KG1 (cell line): Measurements from ENCODE around the gene NEK9.
"Not testable (repeated sequence)": the region's sequence is repeated elsewhere in the genome, so short reads cannot be mapped to it uniquely, and the experiment has no call there.

Experiments
- DNase-seq: peaks from one replicate; lab custom pipeline; 2025; lab: John Stamatoyannopoulos, UW

Gene NEK9

DNA sequence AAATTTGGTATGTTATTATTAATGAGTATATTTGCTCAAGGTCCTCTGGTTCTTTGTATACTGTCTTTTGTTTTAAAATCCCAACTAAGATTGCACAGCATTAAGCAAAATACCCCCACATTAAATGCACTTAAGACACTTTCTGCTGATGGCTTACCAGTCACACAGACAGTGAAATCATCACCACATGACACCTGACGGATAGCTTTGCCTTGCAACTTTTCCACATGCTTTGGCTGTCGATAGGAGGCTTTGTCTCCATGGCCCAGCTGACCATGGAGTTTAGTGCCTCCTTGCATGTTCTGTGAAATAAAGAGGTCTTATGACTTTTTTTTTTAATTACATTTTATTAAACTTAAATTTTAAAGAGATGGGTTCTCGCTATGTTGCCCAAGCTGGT lies 19.7 kb downstream of the NEK9 start:
- no peak for DNase-seq

DNA sequence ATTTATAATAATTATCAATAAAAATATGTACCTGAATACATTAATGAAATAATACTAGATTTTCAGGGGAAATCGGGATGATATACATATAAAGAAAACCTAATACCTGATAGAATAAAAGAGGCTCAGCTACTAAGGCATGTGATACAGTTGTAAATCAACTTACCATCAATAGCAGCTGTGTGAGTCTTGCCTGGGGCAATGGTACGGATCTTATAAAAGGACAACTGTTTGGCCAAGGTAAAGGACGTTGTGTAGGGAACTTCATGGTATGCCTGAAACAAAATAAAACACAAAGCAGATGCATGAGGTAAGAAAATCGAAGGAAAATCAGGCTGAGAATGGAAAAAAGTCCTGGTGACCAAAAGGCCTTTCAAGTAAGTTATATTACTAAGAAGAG lies 25.4 kb downstream of the NEK9 start:
- DNase-seq, result no peak

DNA sequence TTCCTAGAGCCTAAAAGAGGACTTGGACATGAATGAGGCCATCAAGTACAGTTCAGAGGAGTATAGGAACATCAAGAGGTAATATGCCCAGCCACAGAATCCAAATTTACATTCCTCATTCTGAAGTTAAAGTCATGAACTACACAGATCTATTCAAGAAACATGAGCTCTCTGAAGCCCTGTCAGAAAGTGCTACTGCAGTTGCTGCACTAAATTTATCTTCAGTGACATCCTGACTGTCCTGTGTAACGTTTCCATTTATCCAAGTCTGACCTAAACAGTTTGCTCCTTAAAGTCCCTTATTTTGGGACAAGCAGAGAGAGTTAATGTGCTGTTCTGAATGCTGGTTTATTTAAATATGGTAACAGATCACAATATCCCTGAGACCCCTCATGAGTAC lies 28.2 kb downstream of the NEK9 start:
- no peak for DNase-seq

DNA sequence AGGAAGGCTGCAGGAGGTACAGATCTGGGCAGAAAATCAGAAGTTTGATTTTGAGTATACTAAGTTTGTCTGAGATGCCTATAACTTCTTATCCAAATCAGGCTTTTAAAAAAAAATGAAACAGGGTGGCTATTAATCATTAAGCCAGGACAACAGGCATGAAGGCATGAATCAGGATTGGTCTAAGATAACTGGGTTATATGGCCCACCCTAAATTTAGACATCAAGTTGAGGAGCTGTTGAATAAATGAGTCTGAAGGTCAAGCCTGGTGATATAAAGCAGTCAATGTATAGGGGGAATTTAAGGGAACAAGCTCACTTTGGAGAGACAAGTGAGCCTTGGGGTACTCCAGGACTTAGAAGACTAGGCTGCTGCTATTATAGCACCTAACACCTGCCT lies 28.6 kb downstream of the NEK9 start:
- DNase-seq, result no peak

DNA sequence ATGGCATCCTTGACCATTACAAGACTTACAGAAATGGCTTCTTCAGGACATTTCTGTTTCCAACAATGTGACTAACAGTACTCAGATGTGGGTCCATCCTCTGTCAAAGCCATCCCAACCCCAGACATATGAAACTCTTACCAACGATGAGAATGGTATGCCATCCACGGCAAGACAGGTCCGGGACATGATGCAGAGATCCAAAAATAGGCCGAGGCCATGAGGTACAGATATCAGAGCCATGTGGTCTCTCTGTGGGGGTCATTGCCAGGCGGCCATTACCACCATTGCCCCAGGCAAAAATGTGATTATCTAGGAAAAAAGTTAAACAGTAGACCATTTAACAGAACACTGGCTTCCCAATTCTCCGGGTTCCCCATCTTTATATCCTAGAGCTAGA lies 29.9 kb downstream of the NEK9 start:
- no peak for DNase-seq

DNA sequence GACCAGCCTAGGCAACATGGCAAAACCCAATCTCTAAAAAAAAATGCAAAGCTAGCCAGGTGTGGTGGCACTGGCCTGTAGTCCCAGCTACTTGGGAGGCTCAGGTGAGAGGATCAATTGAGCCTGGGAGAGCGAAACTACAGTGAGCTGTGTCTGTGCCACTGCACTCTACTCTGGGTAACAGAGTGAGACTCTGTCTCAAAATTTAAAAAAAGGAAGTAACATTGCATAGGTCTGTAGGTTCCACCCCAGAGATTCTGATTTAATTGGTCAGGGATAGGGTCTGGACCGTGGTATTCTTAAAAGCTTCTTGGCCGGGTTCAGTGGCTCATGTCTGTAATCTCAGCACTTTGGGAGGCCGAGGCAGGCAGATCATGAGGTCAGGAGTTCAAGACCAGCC lies 31.2 kb downstream of the NEK9 start:
- DNase-seq, result no peak

DNA sequence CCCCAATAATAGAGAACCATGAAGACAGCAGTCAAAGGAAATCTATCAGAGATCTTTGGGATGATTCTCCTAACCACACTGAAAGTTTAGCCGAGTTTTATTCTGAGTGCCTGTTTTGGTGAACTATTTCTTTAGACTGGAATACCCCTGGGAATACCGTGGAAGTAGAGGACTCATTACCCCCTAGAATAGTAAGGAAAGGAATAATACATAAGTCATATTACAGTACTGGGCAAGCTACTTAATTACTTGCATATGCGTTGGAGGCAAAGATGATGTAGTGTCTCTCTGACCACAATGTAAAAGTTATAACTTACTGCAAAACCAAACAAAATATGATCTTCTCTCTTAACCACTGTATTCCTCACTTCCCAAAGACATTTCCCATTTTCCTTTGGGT lies 32.0 kb downstream of the NEK9 start:
- no peak for DNase-seq

DNA sequence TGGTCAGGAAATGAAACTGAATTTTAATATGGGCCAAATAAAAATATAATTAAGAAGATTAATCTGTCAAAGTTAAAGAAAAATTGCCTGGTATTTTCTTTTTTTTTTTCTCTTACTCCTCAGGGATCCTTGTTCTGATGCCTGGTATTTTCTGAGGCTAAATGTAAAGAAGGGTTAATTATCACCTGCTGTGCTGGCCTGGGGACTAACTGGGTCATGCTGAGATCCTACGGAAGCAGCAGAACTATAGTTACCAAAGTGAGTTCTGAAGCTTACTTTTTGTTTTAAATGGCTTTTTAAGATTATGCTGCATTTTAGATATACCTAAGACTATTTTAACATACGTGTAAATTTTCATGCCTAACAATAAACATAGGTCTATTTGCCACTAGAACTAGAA lies 34.1 kb downstream of the NEK9 start:
- DNase-seq, result no peak

DNA sequence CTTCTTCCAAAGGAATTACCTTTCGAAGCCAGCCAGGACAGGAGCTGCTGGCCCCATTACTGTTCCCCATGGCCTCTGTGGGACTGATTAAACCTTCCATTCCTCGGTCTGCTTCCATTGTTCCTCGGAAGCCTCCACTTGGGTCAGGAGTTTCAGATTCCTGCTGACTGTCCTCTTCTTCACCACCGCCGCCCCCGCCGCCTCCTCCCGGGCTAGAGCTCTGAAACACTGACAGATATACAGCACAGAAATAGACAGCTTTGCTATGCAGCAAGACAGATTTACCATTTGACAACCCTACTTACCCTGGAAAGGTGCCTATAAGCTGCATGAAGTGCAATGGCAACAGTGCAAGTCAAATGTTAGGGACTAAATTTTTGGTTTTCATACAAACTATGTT lies 35.6 kb downstream of the NEK9 start:
- no peak for DNase-seq

DNA sequence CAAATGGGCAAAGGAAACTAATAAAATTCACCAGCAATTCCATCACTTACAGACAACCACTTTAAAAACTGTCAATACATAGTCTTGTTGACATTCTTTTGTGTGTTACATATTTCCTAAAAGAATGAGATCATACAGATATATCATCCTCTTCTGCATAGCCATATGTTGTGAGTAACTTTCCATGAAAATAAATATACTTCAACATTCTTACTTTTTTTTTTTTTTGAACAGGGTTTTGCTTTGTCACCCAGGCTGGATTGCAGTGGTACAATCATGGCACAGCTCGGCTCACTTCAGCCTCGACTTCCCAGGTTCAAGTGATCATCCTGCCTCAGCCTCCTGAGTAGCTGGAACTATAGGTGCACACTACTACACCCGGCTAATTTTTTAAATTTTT lies 36.5 kb downstream of the NEK9 start:
- DNase-seq, result no peak

DNA sequence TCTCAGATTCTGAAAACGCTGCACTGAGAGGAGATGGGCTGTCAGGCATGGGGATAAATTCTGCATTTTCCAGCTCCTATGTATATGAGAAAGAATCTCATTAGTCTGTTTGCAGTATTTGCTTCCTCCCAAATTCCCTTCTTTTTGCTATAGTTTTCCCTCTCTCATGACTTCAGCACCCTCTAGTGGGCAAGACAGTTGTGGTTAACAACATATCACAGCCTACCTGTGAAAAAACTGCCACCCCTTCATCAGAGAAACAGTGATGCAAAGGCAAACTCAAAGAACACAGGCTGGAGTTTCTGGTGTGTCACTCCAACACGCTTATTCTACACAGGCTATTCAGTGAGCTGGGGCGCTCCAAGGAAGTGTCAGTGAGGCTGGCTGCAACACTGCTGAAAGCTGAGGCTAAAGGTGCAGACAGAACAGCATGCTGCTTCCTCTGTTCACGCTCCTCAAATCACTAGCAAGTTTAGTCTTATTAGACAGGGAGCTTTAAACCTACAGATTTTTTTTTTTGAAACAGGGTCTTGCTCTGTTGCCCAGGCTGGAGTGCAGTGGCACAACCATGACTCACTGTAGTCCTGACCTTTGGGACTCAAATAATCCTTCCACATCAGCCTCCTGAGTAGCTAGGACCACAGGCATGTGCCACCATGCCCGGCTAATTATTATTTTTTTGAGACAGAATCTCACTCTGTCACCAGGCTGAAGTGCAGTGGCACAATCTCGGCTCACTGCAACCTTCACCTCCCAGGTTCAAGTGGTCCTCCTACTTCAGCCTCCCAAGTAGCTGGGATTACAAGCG lies 38.1 kb downstream of the NEK9 start:
- DNase-seq, result peak; percentile 30

DNA sequence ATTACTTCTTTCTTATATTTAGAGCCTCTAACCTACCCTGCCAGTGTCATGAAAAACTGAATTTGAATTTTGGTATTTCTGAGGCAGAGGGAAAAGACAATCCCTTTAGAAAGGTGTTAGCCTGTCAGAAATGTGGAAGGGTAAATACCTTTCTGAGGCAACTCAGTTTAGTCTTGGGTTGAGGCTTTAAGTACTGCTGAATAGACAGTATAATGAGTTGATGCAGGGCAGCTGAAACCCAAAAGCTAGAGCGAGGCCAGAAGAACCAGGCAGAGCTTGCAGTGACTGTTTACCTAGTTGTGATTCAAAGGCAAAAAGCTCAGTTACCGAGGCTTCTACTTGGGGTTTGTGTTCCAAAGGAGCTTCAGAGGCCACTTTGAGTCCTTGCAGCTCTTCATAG lies 38.7 kb downstream of the NEK9 start:
- DNase-seq, result no peak

DNA sequence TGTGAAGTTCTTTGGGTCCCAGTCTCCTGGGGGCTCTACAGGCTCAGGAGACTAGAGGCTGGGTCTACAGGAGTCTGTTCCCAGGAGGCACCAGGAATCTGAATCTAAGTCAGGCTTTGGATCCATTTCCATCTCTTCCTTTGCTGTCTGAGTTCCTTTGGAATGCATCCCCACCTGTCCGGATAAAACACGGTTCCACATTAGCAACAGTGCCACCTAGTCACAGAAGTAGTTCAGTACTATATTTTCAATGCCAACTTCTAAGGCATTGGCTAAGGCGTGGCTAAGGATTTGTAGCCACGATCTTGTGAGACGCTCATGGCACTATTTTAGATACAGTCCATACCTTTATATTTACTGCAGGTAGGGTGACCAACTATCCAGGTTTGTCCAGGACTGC lies 42.3 kb downstream of the NEK9 start:
- DNase-seq, result no peak

DNA sequence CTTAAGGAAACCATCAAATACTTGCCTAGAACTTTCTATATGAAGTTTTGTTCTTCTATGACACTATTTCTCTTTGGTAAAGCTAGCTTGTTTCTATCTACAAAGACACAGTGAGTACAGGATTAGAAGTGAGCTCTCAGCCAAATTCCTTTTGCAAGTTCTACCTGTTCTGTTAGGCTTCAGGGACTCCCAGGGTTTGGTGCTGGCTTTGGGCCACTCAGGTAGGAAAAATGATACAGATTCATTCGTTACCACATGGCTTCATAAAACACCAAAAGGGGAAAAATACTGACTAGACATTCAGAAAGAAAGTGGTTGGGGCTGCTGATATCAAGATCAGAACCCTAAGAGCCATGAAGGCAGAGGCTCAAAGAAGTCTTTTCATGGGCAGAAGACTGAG lies 43.6 kb downstream of the NEK9 start:
- DNase-seq, result no peak

DNA sequence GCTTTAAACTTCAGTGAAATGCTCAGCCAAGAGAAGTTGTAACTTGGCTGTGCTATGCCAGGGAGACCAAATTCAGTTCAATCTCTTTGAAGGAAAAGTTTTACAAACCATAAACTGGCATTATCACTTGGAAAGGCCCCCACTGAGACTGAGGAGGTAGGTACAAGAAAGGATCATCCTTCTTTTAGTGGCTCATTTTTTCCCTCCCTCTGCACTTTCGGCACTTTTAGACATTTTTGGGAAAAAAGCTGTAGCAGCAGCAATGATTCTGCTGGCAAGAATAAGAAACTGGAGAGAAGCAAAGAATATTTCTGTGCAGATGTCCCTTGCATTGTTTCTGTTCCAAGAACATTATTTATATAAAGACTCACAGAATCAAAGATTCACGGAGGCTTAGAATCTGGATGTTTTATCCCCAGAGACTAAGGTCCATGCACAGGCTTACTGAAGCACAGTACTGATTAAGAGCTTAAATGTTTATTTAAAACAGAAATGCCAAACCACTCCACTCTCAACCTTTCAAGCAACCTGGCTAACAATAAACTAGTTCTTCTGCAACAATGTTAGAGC lies 45.1 kb downstream of the NEK9 start:
- no peak for DNase-seq

DNA sequence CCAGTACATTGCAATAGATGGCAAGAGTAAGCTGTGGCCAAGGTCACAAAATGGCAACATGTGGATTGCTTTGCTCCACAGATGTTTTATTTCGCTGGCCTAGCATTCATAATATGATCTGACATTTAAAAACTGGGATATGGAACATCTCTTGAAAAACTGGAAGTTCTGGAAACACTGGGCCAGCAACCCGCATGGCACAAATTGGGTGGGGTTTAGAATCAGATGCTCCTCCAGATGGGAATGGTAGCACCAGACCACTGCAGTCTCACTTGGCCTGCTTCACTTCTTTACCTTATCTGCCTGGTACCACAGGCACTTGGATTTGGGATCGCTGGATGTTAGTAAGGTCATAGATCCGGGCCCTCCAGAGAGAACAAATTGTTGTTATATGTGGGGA lies 47.3 kb downstream of the NEK9 start:
- no peak for DNase-seq

DNA sequence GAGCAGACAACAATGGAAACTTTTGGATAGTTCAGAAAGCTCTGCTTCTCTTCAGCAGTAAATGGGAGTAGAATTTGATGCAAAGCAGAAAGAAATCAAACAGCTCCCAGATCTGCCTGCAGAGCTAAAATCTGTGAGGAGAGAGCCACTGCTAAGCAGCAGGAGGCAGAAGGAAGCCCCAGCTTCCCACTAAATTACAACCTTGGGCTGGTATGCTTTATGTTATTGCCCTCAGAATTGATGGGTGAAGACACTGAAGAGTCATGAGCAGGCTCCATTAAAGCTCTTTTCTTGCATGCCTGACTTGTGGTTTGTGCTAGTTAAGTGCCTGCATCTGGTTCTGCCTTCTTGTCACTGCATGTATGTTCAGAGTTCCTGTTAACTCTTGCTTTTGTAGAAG lies 49.1 kb downstream of the NEK9 start:
- DNase-seq, result no peak

DNA sequence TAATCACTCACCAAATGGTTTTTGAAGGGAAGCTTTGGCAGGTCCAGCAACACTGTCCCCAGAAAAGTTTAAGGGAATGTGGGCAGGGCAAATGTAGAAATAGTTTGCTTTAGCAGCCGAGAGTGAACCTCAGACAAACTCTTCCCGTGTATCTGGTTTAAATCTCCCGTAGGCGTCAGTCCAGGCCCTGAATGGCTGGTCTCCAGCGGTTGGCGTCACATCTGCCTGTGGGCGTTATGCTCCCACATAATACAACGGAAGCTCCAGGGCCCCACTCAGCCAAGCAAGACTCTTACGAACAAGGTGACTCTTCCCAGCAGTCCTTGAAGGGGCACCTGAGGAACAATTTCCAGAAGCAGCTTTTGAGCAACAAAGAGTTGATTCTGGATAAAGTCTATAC lies 56.5 kb downstream of the NEK9 start:
- DNase-seq, result no peak

DNA sequence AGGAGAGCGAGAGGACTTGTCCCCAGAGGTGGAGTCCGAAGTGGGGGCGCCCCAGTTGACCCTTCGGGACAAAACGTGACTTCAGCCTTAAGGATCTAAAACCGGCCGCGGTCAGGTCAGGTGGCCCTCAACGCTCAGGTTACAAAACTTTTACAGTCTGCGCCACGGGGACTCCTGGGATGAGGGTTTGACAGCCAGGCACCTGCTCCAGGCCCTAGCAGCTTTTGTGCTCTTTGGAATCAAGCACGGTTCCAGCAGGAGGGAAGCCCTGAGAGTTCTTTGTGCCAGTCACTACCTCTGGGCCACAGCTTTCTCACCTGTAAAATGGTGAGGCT lies 57.1 kb downstream of the NEK9 start:
- DNase-seq, result no peak

DNA sequence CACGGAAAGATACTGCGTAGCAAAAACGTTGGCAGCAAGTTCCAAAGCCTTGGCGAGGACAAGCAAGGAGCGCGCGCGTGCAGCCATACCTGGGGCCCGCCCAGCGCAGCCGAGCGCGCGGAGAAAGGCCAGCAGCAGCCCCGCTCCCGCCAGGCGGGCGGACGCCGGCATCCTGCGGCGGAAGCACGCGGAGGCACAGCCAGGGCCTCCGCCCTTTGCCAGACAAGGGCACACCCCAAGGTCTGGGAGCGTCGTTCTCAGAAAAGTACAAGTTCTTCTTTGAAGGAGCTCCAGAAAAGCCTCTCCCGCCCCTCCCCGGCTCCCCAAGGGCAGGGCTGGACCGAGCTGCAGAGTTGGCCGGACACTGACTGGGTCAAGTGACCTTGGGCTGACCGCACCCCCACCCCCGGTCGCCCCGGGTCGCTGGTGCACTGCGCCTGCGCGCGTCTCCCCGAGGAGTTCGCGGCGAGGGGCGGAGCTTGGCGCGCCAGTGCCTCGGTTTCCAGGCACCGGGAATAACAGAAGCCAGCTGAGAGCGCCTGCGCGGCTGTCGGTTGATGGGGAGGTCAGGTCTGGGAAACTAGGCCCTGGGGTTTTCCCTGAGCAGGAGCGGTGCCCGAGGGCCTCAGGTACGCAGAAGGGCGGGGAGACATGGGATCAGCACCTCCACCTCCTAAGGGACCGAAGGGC lies 57.6 kb downstream of the NEK9 start, which contains the start of gene ZC2HC1C:
Gene ZC2HC1C (plus strand): TSS at position 521 of the 690 bp plus-strand sequence. CDS start 933 bp downstream, outside the sequence.
- DNase-seq, result no peak

DNA sequence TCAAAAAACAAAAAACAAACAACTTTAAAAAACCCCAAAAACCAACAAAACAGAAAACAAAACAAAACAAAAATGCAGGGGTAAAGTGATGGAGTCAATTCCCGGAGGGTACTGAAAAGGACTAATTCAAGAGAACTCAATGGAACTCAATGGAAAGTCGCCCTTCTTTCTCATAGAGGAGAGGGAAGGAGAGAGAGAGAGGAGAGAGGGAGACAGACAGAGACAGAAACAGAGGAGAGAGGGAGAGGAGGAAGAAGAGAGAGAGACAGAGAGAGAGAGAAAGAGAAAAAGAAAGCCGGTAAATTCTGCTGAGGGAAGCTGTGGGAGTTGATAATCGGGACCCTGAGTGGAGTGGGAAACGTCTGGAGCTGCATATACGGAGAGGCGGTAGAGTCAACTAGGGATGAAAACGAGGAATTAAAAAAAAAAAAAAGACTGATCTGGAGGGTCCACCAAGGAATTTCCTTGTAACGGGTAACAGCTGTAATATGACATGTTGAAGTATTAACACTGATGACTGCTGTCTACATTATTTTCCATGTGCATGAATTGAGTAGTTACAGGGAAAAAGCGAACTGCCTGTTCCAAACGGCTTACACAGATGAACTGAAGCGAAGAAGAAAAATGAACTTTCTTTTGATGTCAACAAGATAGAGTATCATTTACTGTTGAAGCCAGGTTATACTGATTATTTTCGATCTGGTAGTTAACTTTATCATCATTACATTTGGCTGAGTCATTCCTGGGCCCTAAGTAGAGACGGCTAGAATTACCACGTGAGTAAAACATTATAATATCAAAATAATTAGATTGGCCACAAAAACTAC lies 58.3 kb downstream of the NEK9 start:
- DNase-seq, result no peak

DNA sequence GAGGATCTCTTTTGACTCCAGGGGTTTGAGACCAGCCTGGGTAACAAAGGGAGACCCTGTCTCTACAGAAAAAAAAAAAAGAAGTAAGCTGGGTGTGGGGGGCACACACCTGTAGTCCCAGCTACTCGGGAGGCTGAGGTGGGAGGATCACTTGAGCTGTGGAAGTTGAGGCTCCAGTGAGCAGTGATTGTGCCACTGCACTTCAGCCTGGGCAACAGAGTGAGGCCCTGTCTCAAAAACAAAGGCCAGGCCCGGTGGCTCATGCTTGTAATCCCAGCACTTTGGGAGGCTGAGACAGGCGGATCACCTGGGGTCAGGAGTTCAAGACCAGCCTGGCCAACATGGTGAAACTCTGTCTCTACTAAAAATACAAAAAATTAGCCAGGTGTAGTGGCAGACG lies 59.1 kb downstream of the NEK9 start:
- DNase-seq, result not testable (repeated sequence)

DNA sequence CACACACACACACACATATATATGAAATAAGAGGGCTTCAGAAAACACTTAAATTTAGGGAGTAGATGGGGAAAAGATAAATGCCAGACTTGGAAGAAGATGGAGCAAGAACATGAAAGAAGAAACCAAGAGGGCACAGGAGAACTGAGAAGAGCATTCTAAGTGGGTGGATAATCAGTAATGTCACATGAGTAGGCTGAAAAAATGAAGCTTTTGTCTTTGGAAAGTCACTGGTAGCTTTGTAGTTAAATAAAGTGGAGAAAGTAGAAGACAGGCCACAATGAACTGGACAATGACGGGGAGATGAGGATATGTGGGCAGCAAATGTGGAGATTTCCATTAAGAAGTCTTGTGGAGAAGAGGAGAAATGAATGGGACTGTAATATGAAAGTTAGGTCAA lies 59.6 kb downstream of the NEK9 start:
- no peak for DNase-seq
